ENCODE results near the gene FMNL2. TPM values are rescaled to one million over a fixed set of nuclear protein-coding genes. Genes with fewer than 3 reads are reported as not detected.

Gene FMNL2
- total and polyA plus RNA-seq, 2 of the 4 experiments (the other 2 are of a cell fraction): 10.9 to 11.4 TPM

- no peak overlapping the region for H2BK120ac ChIP-seq (ENCODE audit: low read depth, low read length)
- no peak overlapping the region for H2BK15ac ChIP-seq (ENCODE audit: low read depth, low read length)
- peaks cover 16% of the 10 kb centered on the region for H3K9me1 ChIP-seq (ENCODE audit: insufficient read depth, low read length)
- H4K20me1 ChIP-seq (ENCODE audit: insufficient read depth, low read length): no peaks in the 10 kb centered on the region
- peak overlapping the region; percentile 25; the same call in 1 of the 2 replicates for H2AK5ac ChIP-seq (ENCODE audit: low read depth, low read length)
- H3K23ac ChIP-seq (ENCODE audit: low read depth, low read length): no peak overlapping the region
- H2AFZ ChIP-seq (replicated peaks; ENCODE audit: low read length, poor library complexity): peak overlapping the region; percentile 35
- peak overlapping the region; percentile 38; the same call in 1 of the 2 replicates for H3K18ac ChIP-seq (ENCODE audit: low read depth, low read length)
- H3K79me1 ChIP-seq (ENCODE audit: low read depth in 1 of 2, low read length in 2 of 2): peaks cover 17% of the 10 kb centered on the region in 2 experiments
- no TSS peak for BruUV-seq (replicated peaks)
- H4K91ac ChIP-seq (ENCODE audit: insufficient read depth, low read depth, low read length): no peak overlapping the region
- no peaks in the 10 kb centered on the region for H3K36me3 ChIP-seq (ENCODE audit: control insufficient read depth, insufficient read depth, low read length)
- no peak overlapping the region for H3K56ac ChIP-seq (ENCODE audit: extremely low read depth, insufficient read depth, low read length)
- dilution Hi-C loops (cut with HindIII; ENCODE audit: low sequenced_read_pairs, unreplicated experiment) (no loop called here), intact Hi-C loops (cut with micrococcal nuclease) (no loop called here), in situ Hi-C loops (cut with MboI; ENCODE audit: low sequenced_read_pairs) (no loop called here)
- H4K8ac ChIP-seq (ENCODE audit: low read depth in 2 of 2, low read length in 2 of 2): 0 out of 4 replicates have a peak overlapping the region, but pooled peaks of 1 of the 2 experiments have one; percentile 12
- no peaks in the 10 kb centered on the region for H3K27me3 ChIP-seq (ENCODE audit: control insufficient read depth, insufficient read depth, low read length)
- no peak overlapping the region for H2AK9ac ChIP-seq (replicated peaks; ENCODE audit: low read depth, low read length, poor library complexity)
- CTCF ChIA-PET: no interaction called here
- DNase-seq (peak; percentile 39), ATAC-seq (ENCODE audit: low read depth) (no peak)
- H3K4me2 ChIP-seq (ENCODE audit: low read depth, low read length): no peak overlapping the region
- H2BK5ac ChIP-seq (ENCODE audit: low read depth, low read length, poor library complexity, severe bottlenecking): no peak overlapping the region
- POLR2A ChIA-PET (ENCODE audit: unreplicated experiment): no interaction called here
- no peak overlapping the region for H3K9ac ChIP-seq (ENCODE audit: low read depth, low read length)
- H3K4me1 ChIP-seq (ENCODE audit: control insufficient read depth, insufficient read depth, low read length): peaks cover 23% of the 10 kb centered on the region
- no peak overlapping the region for H3K27ac ChIP-seq (ENCODE audit: insufficient read depth, low read length)
- 0 out of 2 replicates have a peak overlapping the region, but pooled peaks have one; percentile 21 for H3K4ac ChIP-seq (ENCODE audit: low read depth, low read length)
- 80% methylated on average over 2 of the region's 8 CpGs; no CpG with 5 or more reads in 1 of the 2 experiments for WGBS, 2 experiments (ENCODE audit: extremely low coverage in 2 of 2, insufficient read length in 1 of 2)
- TF ChIP-seq CEBPB (IDR thresholded peaks at IDR 0.05; ENCODE audit: low read depth, low read length) (no peak), ELK1 (IDR thresholded peaks at IDR 0.05; ENCODE audit: borderline replicate concordance, low read depth, low read length) (no peak), CHD1 (IDR thresholded peaks at IDR 0.05; ENCODE audit: low read depth, low read length) (no peak), RAD21 (IDR thresholded peaks at IDR 0.05; ENCODE audit: low read length) (no peak), MAFK (IDR thresholded peaks at IDR 0.05; ENCODE audit: low read depth, low read length) (no peak), FOS (IDR thresholded peaks at IDR 0.05; ENCODE audit: low read depth, low read length) (no peak), RFX5 (IDR thresholded peaks at IDR 0.05; ENCODE audit: low read depth, low read length) (no peak), MXI1 (IDR thresholded peaks at IDR 0.05; ENCODE audit: borderline replicate concordance, low read depth, low read length) (no peak), MAZ (IDR thresholded peaks at IDR 0.05; ENCODE audit: borderline replicate concordance, low read depth, low read length) (no peak), RCOR1 (IDR thresholded peaks at IDR 0.05; ENCODE audit: insufficient replicate concordance, low read length) (no peak), USF2 (IDR thresholded peaks at IDR 0.05; ENCODE audit: low read depth, low read length) (no peak), CTCF (conservative IDR thresholded peaks at IDR 0.05; ENCODE audit: low read depth, low read length) (no peak), POLR2A (IDR thresholded peaks at IDR 0.05; ENCODE audit: low read depth, low read length) (no peak)
- no peak overlapping the region for H2BK20ac ChIP-seq (ENCODE audit: low read depth, low read length)
- H3K9me3 ChIP-seq (ENCODE audit: control insufficient read depth, insufficient read depth, low read length): no peaks in the 10 kb centered on the region
- no peak overlapping the region for H3K14ac ChIP-seq (replicated peaks; ENCODE audit: low read depth, low read length)
- no peak overlapping the region for H3K4me3 ChIP-seq (ENCODE audit: insufficient read depth, low read depth, low read length)
- H4K5ac ChIP-seq (ENCODE audit: low read depth, low read length): no peak overlapping the region
Observed at GRCh38 chr2:152546230-152546837, 211.4 kb downstream of the FMNL2 start.

Data from IMR-90 (cell line).